Activated CD4-positive, alpha-beta T cell treated with anti-CD3 and anti-CD28 coated beads for 36 hours (primary cell): Measurements from ENCODE around the gene ERC2. TPM values are rescaled to one million over a fixed set of nuclear protein-coding genes. Genes with fewer than 3 reads are reported as not detected.

Source experiments
- ATAC-seq: fragments of 200-7000 bp; cut with Tn5 transposase; one replicate; pipeline ENCODE4 v1.10.0; 2021; ENCODE audit warnings: mild to moderate bottlenecking, moderate library complexity
- CTCF ChIA-PET: fragments of 350-600 bp; sonication (Branson Sonifier 250); formaldehyde crosslinking; loops from one replicate; lab custom pipeline; 2021; ENCODE audit warnings: antibody characterized with exemption; lab: Charles Lee
- POLR2A ChIA-PET: fragments of 350-600 bp; sonication (Branson Sonifier 250); formaldehyde crosslinking; loops from one replicate; lab custom pipeline; 2021; ENCODE audit warnings: antibody characterized with exemption, inconsistent platforms; lab: Charles Lee
- DNase-seq: peaks from one replicate; pipeline ENCODE4 v3.0.0-alpha.2; 2020
- H3K27ac Mint-ChIP-seq: one replicate; pipeline ENCODE4 v1.8.0; 2021; ENCODE audit warnings: mixed read lengths
- H3K27me3 Mint-ChIP-seq: one replicate; pipeline ENCODE4 v1.8.0; 2021; ENCODE audit warnings: mixed read lengths
- H3K36me3 Mint-ChIP-seq: one replicate; pipeline ENCODE4 v1.8.0; 2021; ENCODE audit warnings: low read depth, mixed read lengths
- H3K4me1 Mint-ChIP-seq: one replicate; pipeline ENCODE4 v1.8.0; 2021; ENCODE audit warnings: mixed read lengths
- H3K4me3 Mint-ChIP-seq: one replicate; pipeline ENCODE4 v1.8.0; 2021; ENCODE audit warnings: mild to moderate bottlenecking, moderate library complexity, mixed read lengths
- H3K9me3 Mint-ChIP-seq: one replicate; pipeline ENCODE4 v1.8.0; 2021; ENCODE audit warnings: low read depth, mixed read lengths
- intact Hi-C, 2 experiments: fragments of 100-400 bp; cut with DNase I in 1 of 2; cut with micrococcal nuclease in 1 of 2; formaldehyde crosslinking; loops; one replicate each; pipeline versions ENCODE4 v1.14.2 to v1.15.1; 2022 to 2024; cut with DNase I, micrococcal nuclease
- total RNA-seq, 2 experiments: library from RNA; stranded (reverse); gene quantifications; one replicate each; pipeline ENCODE4 v1.2.3, GENCODE V29; 2021

Gene ERC2
- total RNA-seq, 2 experiments from 2014 or later = not detected

DNA sequence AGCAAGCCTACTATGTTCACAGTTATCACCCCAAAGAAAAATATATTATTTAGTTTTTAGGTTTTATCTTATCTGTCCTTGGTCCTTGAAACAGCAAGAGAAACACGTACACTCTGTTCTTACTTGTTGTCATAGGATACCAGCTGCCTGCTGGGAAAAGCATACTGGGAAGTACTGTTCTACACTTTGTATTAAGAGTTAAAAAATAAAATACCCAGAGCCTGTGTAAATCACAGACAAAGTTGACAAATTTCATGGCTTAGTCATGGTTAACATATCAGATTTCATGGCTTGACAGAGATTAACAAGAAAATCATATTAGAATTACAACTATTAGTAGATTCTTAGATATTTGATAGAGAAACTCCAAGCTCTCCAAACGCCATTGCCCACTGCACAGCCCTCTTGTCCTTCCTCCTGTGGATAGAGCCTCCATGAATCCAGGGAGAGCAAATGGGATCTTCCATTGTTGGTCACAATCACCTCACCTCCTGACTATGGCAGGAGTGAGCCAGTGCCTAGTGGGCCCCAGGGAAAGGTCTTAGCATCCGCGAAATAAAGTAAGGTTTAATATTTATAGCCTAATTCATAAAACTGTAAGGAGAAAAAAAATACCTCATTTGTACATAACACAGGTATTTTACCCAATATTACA lies 853.1 kb downstream of the ERC2 start:
- Mint-ChIP-seq H3K4me3 (no peak overlapping the region), H3K9me3 (no peaks in the 10 kb centered on the region), H3K27me3 (peaks cover 2% of the 10 kb centered on the region), H3K36me3 (no peaks in the 10 kb centered on the region), H3K4me1 (no peaks in the 10 kb centered on the region), H3K27ac (no peak overlapping the region)
- POLR2A ChIA-PET = no interaction called here
- no peak for DNase-seq
- intact Hi-C loops = no loop called here
- no peak for ATAC-seq
- CTCF ChIA-PET = no interaction called here

DNA sequence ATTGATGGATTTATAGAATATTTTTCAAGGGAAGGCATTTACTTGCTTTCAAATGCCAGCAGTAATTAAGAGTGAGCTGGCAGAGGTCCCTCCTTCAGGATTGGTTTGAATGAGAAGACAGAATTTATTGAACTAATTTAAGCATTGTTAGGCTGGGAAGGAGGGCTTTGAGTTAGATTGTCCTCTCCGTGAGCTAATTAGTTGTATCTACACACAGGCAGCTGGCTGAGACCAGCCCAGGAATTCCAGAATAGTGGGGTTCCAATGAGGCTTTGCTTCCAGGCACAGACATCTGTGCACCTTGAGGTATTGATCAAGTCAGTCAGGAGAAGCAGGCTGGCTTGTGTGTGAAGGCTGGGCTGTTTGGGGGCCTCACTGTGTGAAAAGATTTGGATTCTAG lies 857.1 kb downstream of the ERC2 start:
- no peak for DNase-seq
- no peaks in the 10 kb centered on the region for H3K4me1 Mint-ChIP-seq
- H3K9me3 Mint-ChIP-seq = no peaks in the 10 kb centered on the region
- H3K27ac Mint-ChIP-seq = no peak overlapping the region
- no peaks in the 10 kb centered on the region for H3K36me3 Mint-ChIP-seq
- ATAC-seq = no peak
- intact Hi-C loops = no loop called here
- peaks cover 2% of the 10 kb centered on the region for H3K27me3 Mint-ChIP-seq
- no peak overlapping the region for H3K4me3 Mint-ChIP-seq
- ChIA-PET CTCF (no interaction called here), POLR2A (no interaction called here)

DNA sequence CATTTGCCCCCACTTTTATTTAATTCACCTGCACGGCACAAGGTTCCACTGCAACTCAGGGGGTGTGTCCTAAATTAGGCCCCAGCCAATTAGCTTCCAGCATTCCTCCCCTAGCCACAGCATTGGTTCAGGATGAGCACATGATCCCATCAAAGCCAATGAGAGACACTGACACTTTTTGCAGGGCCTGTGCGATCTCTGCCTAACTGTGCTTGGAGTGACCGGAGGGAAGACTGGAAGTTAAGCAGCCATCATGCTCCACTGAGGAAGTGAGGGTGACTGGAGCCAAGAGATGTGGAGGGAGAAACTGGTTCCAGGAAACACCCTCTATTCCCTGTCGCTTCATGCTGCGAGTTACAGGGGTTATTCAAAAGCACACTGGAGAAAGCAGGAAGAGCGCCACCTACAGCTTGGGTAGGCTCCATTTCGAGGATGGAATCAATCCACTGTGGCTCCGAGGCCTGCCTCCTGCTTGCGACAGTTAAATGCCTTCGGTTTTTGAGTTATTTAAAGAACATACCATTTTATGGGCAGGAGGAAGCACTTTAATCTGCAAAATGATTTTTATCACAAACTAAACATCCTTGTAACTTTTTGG lies 858.9 kb downstream of the ERC2 start:
- CTCF ChIA-PET = no interaction called here
- Mint-ChIP-seq H3K36me3 (no peaks in the 10 kb centered on the region), H3K27ac (no peak overlapping the region), H3K9me3 (no peaks in the 10 kb centered on the region), H3K4me1 (no peaks in the 10 kb centered on the region), H3K4me3 (no peak overlapping the region), H3K27me3 (peaks cover 2% of the 10 kb centered on the region)
- POLR2A ChIA-PET = no interaction called here
- ATAC-seq = no peak
- intact Hi-C loops = no loop called here
- no peak for DNase-seq

DNA sequence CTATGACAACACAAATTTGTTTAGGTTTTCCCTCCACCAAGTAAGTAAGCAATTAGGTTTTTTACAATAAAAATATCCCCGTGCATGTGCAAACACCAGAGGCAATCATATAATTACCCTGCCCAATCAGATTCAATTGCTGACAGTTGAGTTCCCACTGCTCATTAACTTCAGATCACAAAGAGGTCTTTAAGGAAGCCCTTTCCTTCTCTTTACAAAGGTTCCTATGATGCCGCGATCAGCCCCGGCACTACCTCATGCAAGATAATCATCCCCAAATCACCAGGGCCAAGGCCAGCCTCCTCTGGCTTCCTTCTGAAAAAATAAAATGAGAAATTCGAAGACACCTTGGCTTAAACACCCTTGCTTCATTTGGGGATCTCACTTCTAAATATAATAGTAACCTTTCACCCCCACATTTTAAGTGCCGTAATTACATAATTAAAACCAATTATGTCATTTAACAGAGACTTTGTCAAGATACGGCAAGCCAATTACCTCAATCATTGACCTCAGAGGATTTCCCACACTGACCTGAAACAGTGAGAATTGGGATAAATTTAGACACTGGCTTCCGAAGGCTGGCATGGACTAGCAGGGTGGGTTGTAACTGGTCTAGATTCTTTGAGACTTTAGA lies 859.8 kb downstream of the ERC2 start:
- ATAC-seq = no peak
- H3K27ac Mint-ChIP-seq = no peak overlapping the region
- H3K9me3 Mint-ChIP-seq = no peaks in the 10 kb centered on the region
- POLR2A ChIA-PET = no interaction called here
- H3K27me3 Mint-ChIP-seq = peaks cover 2% of the 10 kb centered on the region
- intact Hi-C loops = no loop called here
- DNase-seq = no peak
- CTCF ChIA-PET = interaction anchor here (0.7 kb wide), 1 partner anchor 248 kb away, joined by 3 read pairs; no protein-coding TSS in a partner anchor
- H3K36me3 Mint-ChIP-seq = no peaks in the 10 kb centered on the region
- no peaks in the 10 kb centered on the region for H3K4me1 Mint-ChIP-seq
- H3K4me3 Mint-ChIP-seq = no peak overlapping the region

DNA sequence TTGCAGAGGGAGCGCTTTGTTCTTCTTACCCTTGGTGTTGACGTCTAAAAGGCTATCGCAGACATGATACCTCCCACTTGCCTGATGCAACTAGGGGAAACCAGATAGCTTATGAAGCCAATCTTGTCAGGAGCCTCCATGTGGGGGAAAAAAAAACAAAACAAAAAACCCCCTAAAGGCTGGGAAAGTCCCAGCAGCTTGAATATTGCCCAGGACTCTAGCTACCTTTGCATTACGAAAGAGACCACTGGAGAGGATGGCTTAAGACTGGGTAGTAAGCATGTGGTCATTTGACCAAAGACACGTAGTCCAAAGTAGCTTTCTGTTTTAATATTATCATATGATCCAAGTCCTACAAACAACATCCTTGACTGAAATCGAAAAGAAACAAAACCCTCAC lies 860.4 kb downstream of the ERC2 start:
- ATAC-seq = no peak
- DNase-seq = no peak
- Mint-ChIP-seq H3K27ac (no peak overlapping the region), H3K4me3 (no peak overlapping the region), H3K9me3 (no peaks in the 10 kb centered on the region), H3K36me3 (no peaks in the 10 kb centered on the region), H3K27me3 (peaks cover 2% of the 10 kb centered on the region), H3K4me1 (no peaks in the 10 kb centered on the region)
- ChIA-PET CTCF (no interaction called here), POLR2A (no interaction called here)
- intact Hi-C loops = no loop called here

GRCh38 chr3:55607175-55607574 lies 861.1 kb downstream of the ERC2 start:
- Mint-ChIP-seq H3K9me3 (no peaks in the 10 kb centered on the region), H3K4me1 (no peaks in the 10 kb centered on the region), H3K27ac (no peak overlapping the region), H3K4me3 (no peak overlapping the region), H3K27me3 (peaks cover 2% of the 10 kb centered on the region), H3K36me3 (no peaks in the 10 kb centered on the region)
- ChIA-PET POLR2A (no interaction called here), CTCF (no interaction called here)
- intact Hi-C loops = no loop called here
- ATAC-seq (no peak), DNase-seq (no peak)

DNA sequence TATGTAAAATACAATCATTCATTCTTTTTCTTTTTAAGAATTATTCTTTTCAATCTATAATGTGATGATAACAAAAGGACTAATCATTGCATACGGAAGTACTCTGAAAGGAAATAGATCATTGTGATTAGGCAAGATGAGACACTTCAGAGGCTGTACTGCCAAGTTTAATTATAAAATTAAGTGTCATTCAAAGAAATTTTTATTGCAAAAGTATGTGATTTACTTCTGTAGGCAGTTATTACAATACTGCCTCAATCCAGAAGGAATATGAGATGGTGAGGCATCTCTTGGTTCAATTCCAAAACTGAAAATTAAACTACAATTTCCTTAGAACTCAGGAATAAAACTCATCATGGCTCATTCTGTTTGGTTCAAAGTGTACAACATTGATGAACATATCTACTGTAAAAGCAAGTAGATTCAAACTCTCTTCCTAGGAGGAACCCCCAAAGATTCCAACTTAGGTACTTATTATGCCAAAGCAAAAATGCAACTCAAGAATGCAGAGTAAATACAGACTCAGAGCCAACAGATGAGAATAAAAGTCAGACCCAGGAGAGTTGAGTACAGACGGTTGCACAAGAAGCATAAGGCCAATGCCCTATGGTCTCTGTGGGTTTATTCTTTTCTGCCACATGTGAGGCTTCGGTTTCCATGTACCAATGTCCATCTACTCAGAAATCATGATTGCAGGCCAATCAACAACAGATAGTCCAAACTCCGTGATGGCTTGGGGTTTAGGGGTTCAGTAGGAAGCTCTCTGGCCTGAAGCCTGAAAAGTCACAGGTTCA lies 862.6 kb downstream of the ERC2 start:
- Mint-ChIP-seq H3K4me3 (no peak overlapping the region), H3K4me1 (no peaks in the 10 kb centered on the region), H3K36me3 (no peaks in the 10 kb centered on the region), H3K27me3 (peaks cover 3% of the 10 kb centered on the region), H3K27ac (no peak overlapping the region), H3K9me3 (no peaks in the 10 kb centered on the region)
- DNase-seq (no peak), ATAC-seq (no peak)
- intact Hi-C loops = no loop called here
- POLR2A ChIA-PET = no interaction called here
- CTCF ChIA-PET = no interaction called here

DNA sequence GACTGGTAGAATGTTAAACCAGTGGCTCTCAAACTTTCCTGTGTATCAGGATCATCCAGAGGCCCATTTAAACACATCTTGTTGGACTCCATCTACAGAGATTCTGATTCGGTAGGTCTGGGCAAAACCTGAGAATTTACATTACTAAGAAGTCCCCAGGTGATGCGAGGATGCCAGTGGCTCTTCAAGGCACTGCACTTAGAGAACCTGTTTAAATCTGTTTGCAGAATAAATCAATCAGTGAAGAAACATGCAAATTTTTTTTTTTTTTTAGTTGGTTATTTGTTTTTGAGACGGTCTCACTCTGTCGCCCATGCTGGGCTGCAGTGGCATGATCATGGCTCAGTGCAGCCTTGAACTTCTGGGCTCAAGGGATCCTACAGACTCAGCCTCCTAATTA lies 863.4 kb downstream of the ERC2 start:
- Mint-ChIP-seq H3K4me1 (no peaks in the 10 kb centered on the region), H3K4me3 (no peak overlapping the region), H3K27me3 (peaks cover 5% of the 10 kb centered on the region), H3K9me3 (no peaks in the 10 kb centered on the region), H3K36me3 (no peaks in the 10 kb centered on the region), H3K27ac (no peak overlapping the region)
- DNase-seq (no peak), ATAC-seq (no peak)
- ChIA-PET CTCF (no interaction called here), POLR2A (no interaction called here)
- intact Hi-C loops = no loop called here

DNA sequence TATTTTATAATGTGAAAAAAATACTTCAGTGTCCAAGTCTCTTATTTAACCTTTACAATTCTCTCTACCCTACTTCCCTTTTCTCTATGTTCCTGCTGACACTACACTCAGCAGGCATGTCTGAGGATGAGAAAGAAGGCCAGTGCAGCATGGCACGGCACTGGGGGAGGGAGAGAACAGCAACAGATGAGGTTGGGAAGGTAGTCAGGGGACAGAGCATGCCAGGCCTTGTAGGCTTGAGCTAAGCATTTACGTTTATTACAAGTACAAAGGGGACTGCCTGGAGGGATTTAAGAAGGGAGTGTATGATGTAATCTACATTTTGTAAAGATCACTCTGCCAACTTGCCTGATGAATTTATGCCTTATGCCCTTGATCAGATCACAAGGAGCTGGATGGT lies 863.9 kb downstream of the ERC2 start:
- Mint-ChIP-seq H3K27ac (no peak overlapping the region), H3K27me3 (peaks cover 7% of the 10 kb centered on the region), H3K4me3 (no peak overlapping the region), H3K9me3 (no peaks in the 10 kb centered on the region), H3K36me3 (no peaks in the 10 kb centered on the region), H3K4me1 (no peaks in the 10 kb centered on the region)
- CTCF ChIA-PET = no interaction called here
- intact Hi-C loops = no loop called here
- POLR2A ChIA-PET = no interaction called here
- ATAC-seq (no peak), DNase-seq (no peak)

- Mint-ChIP-seq H3K27me3 (peaks cover 7% of the 10 kb centered on the region), H3K9me3 (no peaks in the 10 kb centered on the region), H3K36me3 (no peaks in the 10 kb centered on the region), H3K4me3 (no peak overlapping the region), H3K4me1 (no peaks in the 10 kb centered on the region), H3K27ac (no peak overlapping the region)
- no peak for ATAC-seq
- intact Hi-C loops = no loop called here
- POLR2A ChIA-PET = no interaction called here
- CTCF ChIA-PET = no interaction called here
- DNase-seq = no peak
Observed at GRCh38 chr3:55601366-55602080, 866.7 kb downstream of the ERC2 start.

DNA sequence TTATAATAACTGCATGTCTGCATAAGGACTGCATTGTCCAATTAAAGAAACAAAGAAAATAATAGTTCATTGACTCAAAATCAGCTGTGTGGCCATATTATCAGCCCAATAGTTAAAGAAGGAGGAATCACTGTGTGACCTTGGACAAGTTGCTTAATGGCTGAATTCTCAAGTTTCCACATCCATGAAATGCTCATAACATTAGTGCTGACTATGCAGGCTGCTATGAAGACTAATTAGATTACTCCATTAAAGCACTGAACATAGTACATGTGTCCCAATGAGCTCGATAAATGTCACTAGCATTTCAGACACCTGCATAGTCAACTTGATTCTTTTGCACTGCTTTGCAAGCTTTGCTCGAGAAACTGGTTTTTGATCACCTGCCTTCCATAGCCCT lies 870.0 kb downstream of the ERC2 start:
- no peaks in the 10 kb centered on the region for H3K4me1 Mint-ChIP-seq
- no peaks in the 10 kb centered on the region for H3K36me3 Mint-ChIP-seq
- peaks cover 9% of the 10 kb centered on the region for H3K27me3 Mint-ChIP-seq
- ATAC-seq (no peak), DNase-seq (no peak)
- POLR2A ChIA-PET = no interaction called here
- no peaks in the 10 kb centered on the region for H3K9me3 Mint-ChIP-seq
- intact Hi-C loops = no loop called here
- CTCF ChIA-PET = no interaction called here
- H3K4me3 Mint-ChIP-seq = no peak overlapping the region
- H3K27ac Mint-ChIP-seq = no peak overlapping the region
